SH-SY5Y (cell line): ENCODE measurements around the gene TEPSIN.

Experiments
- GATA2 ChIP-seq: IDR thresholded peaks from 2 replicates; pipeline ENCODE4 v1.6.1; 2011; ENCODE audit warnings: mild to moderate bottlenecking, low read depth, low read length
- GATA3 ChIP-seq: IDR thresholded peaks from 2 replicates; pipeline ENCODE4 v1.6.1; 2011; ENCODE audit warnings: low read depth, mild to moderate bottlenecking, low read length, moderate library complexity

Gene TEPSIN

GRCh38 chr17:81238815-81239713 is at the start of gene TEPSIN, which contains the start of gene NDUFAF8:
TSS of gene TEPSIN (minus strand) at chr17:81239055. CDS start at chr17:81239033, 22 bp downstream.
TSS of gene NDUFAF8 (plus strand) at chr17:81239318. CDS start at chr17:81239364, 46 bp downstream.
- TF ChIP-seq GATA3 = no peak
- TF ChIP-seq GATA2 = no peak

- TF ChIP-seq GATA3 (no peak), GATA2 (no peak)
Observed at GRCh38 chr17:81287741-81288430, 49.0 kb upstream of the TEPSIN start.

- TF ChIP-seq GATA3 (no peak), GATA2 (no peak)
Observed at GRCh38 chr17:81287152-81287551, 48.3 kb upstream of the TEPSIN start.

GRCh38 chr17:81286491-81287145 is 47.8 kb upstream of the TEPSIN start:
- no peak for TF ChIP-seq GATA3
- TF ChIP-seq GATA2 = no peak

GRCh38 chr17:81285894-81286293 is 47.0 kb upstream of the TEPSIN start:
- TF ChIP-seq GATA2 (no peak), GATA3 (no peak)

- TF ChIP-seq GATA3 (no peak), GATA2 (no peak)
Observed at GRCh38 chr17:81285179-81285878, 46.5 kb upstream of the TEPSIN start.

GRCh38 chr17:81282876-81283275 is 44.0 kb upstream of the TEPSIN start:
- TF ChIP-seq GATA2 = no peak
- no peak for TF ChIP-seq GATA3

- no peak for TF ChIP-seq GATA3
- TF ChIP-seq GATA2 = no peak
Observed at GRCh38 chr17:81282141-81282540, 43.3 kb upstream of the TEPSIN start.

- TF ChIP-seq GATA2 = no peak
- TF ChIP-seq GATA3 = no peak
Observed at GRCh38 chr17:81280571-81280970, 41.7 kb upstream of the TEPSIN start.

- no peak for TF ChIP-seq GATA3
- no peak for TF ChIP-seq GATA2
Observed at GRCh38 chr17:81279278-81280275, 40.7 kb upstream of the TEPSIN start.

- TF ChIP-seq GATA2 = no peak
- no peak for TF ChIP-seq GATA3
Observed at GRCh38 chr17:81278831-81279230, 40.0 kb upstream of the TEPSIN start.

- TF ChIP-seq GATA3 (no peak), GATA2 (no peak)
Observed at GRCh38 chr17:81277946-81278693, 39.3 kb upstream of the TEPSIN start.
